ENCODE results near the gene ITGA4. TPM values are rescaled to one million over a fixed set of nuclear protein-coding genes. Genes with fewer than 3 reads are reported as not detected.
A peak's percentile ranks its signal among the peaks of the same experiment; 100 is the strongest.

The ITGA4 gene
- total RNA-seq, 1 donor from 2014 or later: 6.6 TPM

DNA sequence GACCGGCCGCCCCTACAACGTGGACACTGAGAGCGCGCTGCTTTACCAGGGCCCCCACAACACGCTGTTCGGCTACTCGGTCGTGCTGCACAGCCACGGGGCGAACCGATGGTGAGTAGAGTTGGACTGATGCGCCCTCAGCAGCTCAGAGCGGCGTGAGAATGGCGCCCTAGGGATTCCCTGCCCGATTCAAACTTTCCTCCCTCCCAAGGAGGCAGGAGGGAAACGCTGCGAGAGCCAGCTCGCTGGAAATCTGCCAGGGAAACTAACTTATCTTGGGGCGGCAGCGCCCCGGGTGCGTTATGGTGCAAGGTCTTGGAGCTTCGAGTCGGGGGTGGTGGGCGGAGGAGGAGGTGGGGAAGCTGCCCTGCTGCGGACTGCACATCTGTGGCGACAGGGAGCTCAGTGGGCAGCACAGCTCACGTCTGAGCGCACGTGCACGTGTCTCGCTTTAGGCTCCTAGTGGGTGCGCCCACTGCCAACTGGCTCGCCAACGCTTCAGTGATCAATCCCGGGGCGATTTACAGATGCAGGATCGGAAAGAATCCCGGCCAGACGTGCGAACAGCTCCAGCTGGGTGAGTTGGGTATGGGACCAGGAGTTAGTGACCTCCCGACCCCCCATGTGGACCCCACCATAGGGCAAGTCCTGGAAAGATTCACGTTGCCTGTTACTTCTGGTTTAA is 697 bp downstream of the ITGA4 start:
- DNase-seq (ENCODE audit: low spot score): peak; percentile 80

DNA sequence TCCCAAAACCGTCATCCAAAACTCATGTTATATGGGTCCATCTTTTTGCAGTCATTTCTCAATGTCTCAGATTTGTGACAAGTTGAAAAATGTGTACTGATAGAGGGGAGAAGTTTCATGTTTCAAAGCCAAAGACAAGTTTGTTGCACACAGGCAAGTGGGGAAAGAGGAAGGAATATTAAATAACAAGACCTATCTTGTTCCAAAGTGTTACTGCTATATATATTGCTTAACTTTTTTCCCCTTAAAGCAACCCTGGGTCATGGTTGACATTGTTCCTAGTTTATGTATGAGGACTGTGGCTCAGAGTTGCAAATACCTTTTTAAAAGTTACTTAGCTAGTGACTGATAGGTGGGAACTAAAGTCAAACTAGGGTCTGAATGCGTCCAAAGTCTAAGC is 1.7 kb downstream of the ITGA4 start:
- no peak for DNase-seq (ENCODE audit: low spot score)

DNA sequence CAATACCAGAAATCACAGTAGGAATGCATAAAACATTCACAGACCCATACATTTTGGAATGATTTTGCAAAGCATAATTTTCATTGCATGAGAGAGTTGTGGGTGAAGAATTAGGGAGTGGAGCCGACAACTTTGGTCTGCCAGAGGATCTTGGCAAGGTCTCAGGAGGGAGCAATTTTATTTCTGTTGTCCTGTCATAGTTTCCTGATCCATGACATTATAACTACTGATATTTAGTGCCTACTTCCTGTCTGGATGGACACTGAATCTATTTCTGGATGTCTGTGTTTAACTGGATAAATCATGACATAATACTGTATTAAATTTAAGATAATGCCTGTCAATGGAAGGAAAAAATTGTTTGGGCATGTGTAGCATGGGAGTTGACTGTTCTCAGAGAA is 2.4 kb downstream of the ITGA4 start:
- no peak for DNase-seq (ENCODE audit: low spot score)

DNA sequence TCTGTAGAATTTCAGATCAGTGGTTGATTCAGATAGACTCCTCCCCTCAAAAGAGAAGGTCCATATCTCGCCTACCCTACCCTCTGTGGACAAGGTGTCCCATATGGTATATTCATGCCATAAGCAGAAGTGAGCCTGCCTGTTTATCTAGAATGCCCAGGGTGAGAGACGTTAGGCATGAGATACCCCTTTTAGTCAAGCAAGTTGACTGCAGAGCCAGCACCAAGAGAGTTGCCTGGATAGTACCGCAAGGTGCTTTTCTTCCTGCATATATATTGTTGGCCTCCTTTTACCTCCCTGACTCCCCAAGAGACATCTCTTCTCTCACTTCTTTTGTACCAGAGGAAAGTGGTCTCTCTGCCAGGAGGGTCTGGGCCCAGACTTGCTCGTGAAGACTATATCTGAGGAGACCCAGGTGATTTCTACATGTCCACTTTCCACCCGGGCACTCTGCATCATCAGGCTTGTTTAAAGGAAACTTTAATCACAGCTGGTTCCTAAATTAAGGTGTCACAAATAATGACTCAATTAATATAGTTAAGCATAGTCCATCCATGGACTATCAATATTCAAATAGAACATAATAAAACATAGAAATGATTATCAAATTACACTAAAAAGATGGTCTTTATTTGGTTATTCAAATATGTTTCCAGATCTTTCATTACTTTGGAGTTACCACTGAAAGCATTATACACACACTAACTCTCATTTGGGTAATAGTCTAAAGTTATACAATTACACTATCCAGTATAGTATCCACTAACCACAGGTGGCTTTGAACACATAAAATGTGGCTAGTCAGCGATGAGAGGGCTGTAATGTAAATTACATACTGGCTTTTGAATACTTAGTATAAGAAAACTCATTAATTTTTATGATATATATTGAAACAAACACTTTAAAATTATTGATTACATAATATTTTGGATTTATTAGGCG is 4.1 kb downstream of the ITGA4 start:
- DNase-seq (ENCODE audit: low spot score): no peak

- DNase-seq (ENCODE audit: low spot score): no peak
These were observed 4.8 kb downstream of the ITGA4 start for GRCh38 chr2:181462033-181462432.

DNA sequence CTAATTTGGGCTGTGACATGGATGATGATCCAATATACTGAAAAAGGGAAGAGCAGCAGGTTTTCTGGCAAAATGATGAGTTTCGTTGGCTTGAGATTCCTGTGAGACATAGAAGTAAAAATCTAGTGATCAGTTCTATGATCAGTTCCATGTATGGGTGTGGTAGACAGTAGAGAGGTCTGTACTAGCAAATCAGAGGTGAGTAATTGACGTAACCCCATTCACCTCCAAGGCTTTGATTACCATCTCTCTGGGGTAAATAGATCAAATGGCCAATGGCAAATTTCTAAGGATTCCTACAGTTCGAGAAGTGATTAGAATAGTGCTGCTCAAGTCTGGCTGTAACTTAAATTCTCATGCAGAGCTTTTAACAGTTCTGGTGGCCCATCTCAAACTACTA is 6.4 kb downstream of the ITGA4 start:
- no peak for DNase-seq (ENCODE audit: low spot score)

GRCh38 chr2:181464966-181465365 is 7.8 kb downstream of the ITGA4 start:
- DNase-seq (ENCODE audit: low spot score): no peak

DNA sequence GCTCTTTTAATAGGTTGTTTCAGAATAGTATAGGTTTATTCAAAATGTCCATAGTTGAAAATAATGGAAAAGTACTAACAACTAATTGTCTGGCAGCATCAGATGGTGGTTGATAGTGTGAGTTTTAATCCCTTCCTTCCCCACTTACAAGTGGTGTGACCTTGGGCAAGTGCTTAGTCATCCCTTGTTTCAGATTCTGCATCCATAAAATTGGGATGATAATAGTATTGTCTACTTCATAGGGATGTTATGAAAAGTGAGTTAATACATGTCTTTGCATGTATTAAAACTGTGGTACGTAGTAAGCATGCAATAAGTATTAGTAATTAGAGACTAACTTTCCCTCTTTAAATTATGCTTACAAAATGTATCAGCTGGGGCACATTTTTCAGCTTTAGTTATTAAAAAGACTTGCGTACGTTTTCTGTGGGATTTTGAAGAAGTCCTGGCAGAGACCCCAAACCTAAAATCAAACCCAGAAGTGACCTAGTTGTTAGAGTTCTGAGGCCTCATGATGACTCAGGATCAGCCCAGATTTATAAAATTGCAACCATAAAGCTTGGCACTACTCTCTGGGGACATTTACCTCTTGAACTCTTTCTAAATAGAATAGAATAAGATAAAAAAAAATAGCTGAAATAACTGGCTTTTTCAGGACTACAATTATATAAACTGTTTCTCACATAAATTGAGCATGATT is 8.6 kb downstream of the ITGA4 start:
- no peak for DNase-seq (ENCODE audit: low spot score)

DNA sequence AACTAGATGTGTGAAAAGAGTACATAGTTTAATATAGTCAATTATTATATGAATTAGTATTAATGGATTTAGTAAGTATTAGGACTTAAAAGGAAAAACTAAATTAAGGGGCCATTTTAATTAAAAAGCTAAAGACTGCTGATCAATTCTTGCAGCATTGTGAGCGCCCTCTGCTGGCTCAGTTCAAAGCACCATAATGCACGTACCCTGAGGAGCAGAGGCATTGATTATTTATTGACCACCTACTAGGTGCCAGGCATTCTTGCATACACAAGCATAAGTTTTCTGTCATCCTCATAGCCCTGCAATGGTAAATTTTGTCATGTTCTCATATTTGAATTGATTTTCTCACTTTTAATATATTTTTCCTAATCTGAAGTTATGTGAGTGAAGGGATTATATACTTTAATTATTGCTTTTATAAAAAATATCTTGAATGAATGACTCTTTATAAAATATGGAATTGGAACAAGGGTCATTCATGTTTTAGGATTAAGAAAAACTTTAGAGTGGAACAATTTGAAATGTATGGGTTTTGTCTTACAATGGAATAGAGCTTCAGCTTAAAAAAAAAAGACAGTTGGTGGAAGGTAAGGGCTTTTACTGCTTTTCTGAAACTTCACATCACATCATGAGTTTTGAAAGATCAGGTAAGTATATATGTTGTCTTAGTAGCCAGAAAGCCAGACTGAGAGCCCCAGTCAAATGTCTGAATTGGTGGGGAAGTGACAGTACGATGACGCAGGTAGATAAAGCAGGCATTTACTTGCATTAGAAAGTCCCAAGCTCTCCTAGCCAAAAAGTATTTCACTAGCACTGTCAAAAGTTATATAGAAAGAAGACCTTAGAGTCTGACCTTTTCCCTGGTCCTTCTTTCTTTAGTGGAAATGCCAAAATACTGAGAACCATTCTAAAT is 9.7 kb downstream of the ITGA4 start:
- DNase-seq (ENCODE audit: low spot score): no peak

DNA sequence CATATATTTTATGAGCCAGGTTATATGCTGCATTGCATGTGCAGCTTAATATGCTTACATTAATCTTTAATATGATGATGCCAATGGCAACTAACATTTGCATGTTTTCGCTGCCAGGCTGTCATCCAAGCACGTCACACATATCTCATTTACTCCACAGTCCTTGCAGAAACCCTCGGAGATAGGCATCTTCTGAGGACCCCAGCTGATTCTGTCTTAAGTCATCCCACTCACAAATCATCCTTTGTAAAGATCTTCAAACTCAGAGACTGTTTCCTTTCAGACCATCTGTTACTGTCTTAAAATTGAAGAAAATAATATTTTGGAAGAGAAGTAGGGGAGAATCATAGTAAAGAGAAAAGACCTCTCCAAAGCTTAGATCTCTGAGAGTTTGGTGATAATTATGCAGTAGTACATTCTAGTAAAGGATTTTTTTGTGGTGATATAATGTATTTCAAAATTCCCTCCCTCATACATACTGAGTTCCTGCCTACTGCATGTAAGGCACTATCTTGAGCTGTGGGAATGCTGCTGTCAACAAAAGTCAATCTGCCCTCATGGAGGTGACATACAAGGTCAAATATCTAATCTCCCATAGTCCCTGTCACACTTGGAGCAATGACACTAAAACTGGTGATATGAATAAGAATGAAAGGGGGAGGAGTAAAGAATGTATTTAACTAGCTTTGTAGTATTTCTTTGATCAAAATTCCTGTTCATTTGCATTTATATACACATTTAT is 11.0 kb downstream of the ITGA4 start:
- no peak for DNase-seq (ENCODE audit: low spot score)

DNA sequence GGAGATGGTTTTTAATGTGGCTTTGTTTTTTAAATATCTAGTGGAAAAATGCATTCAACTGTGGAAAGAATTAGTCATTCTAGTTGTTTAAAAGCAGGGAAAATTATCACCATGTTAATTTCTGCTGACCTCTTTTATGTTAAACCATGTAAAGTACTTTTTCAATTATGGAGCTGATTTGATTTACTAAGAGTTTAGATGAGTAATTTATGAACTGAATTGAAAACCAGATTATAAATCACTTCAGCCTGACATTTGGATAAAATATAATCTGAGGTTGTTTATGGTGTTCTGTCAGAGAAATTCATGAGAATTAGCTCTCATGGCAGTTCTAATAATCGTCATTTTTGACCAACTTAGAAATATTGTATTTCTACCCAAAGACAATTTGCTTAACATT is 11.6 kb downstream of the ITGA4 start:
- DNase-seq (ENCODE audit: low spot score): no peak

GRCh38 chr2:181471226-181471625 is 14.0 kb downstream of the ITGA4 start:
- no peak for DNase-seq (ENCODE audit: low spot score)

- DNase-seq (ENCODE audit: low spot score): no peak
These were observed 14.6 kb downstream of the ITGA4 start for GRCh38 chr2:181471783-181472182.

DNA sequence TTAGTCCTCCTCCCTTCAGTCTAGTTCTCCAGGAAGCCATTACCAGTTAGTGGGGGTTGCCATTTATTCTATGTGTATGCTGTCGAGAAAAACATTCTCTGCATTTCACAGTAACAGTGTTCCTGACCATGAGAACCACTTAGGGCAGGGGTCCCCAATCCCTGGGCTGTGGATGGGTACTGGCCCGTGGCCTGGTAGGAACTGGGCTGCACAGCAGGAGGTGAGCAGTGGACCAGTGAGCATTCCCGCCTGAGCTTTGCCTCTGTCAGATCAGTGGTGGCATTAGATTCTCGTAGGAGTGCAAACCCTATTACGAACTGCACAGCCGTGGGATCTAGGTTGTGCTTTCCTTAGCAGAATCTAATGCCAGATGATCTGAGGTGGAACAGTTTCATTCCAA is 15.8 kb downstream of the ITGA4 start:
- DNase-seq (ENCODE audit: low spot score): no peak

- DNase-seq (ENCODE audit: low spot score): no peak
These were observed 17.2 kb downstream of the ITGA4 start for GRCh38 chr2:181474222-181474881.

DNA sequence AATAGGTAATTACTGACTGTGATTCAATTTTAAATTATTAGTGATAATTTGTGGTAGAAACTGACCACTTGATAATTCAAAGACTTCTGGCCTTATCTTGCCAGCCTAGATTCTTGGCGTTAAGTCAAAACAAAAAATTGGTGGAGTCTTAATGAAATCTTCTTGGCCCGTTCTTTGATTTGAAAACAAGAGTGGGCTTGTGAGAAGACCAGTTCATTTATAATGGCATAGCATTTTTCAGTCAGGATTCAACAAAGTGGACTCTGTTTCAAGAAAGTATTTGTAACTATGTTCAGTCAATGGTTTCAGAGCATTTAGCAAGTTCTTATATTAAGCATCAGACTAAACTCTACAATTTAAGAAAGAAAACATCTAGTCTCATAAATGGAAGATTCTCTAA is 26.0 kb downstream of the ITGA4 start:
- DNase-seq (ENCODE audit: low spot score): no peak

DNA sequence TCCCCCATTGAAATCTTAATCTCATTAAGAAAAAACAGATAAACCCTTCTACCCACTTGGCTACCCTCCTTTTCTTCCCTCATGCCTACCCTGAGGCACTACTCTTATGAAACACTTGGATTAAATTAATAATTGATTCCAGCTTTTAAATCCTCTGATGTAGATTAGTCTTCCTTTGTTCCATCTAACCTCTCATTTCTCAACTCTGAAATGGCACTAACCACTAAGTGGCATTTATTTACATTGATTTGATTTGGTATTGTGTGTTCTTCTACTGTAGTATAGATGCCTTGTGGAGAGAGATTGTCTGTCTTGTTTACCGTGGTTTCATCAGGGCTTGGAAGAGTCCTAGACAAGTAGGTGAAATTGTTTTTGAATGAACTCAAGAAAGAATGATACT is 26.7 kb downstream of the ITGA4 start:
- DNase-seq (ENCODE audit: low spot score): no peak

DNA sequence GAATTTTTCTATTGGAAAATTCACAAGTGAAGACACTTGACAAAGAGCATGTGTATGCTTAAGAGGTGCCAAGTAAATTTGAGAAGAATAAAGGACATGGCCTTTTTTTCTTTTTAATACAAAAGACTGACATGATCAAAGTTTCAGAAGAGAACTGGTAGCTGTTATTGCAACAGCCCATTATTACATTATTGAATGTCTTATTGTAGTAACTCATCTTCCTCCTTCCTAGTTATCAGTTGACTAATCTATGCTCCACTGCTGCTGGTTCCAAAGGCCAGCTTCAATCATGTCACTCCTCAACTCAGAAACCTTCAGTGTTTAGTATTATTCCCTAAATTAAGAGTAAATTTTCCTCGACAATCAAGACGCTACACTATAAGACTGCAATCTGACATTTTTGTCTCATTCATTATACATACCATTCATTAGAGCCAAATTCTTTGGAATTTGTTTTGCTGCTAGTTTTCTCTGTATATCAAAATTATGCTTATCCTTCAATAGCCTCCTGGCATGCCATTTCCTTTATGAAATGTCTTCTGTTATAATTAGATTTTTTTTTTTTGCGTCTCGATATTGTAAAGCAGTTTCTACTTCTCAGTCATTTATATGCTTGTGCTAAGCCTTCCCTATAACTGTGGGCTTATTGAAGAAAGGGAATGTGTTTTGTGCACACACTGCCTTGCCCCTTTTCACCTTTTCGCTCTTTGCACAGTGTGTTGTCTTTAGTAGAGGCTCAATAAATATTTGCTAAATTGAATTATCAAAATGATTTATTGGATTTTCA is 27.9 kb downstream of the ITGA4 start:
- DNase-seq (ENCODE audit: low spot score): no peak

DNA sequence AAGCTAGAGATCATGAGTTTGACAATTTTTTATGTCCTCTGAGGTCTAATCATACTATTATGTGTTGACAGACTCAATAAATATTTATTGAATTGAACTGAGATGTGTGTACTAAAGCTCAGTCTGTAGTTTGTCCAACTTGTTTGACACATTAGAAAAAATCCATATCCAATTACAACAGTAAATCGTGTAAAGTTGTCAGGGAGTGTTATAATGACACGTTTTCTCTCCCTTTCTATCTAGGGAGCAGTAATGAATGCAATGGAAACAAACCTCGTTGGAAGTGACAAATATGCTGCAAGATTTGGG is 28.4 kb downstream of the ITGA4 start:
- DNase-seq (ENCODE audit: low spot score): no peak
